ENCODE data around the gene CFAP100.

Gene CFAP100

DNA sequence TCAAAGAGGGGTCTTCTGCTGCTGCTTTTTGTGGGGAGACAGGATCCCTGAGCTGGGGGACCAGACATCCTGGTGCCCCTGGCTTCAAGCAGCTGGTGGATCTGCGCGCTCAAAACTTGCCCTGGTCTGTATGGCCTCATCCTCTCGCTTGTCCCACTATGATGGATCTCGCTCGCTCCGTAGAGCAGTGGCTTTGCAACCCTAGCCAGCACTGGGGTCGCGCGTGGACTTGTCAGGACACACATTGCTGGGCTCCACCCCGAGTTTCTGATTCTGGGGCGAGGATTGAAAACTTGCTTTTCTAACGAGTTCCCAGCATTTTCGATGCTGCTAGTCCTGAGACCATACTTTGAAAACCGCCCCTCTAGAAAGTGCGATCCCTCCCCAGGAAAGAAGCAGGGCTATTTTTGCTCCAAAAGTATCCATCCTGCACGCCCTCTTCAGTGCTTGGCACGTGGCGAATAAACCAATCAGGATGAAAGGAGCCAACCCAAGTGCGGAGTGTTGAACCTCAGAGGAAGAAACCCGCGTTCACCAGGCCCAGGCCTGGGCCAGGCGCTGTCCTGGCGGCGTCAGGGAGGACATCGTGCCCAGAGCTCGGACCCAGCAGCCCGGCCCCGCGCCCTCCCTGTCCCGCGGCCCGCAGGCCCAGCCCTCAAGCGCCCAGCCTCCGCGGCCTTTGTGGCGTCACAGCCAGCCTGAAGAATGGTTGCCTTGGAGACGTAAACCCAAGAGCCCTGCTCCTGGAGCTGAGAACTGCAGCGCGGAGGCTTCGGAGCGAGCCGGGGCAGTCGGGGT lies at the start of gene CFAP100:
Gene CFAP100, plus strand, starts transcription at position 731 of the 798 bp plus-strand sequence. CDS start 1,092 bp downstream, outside the sequence.
- peak in 8 of 14 donors; percentile 11 to 63 (median 24) for DNase-seq

DNA sequence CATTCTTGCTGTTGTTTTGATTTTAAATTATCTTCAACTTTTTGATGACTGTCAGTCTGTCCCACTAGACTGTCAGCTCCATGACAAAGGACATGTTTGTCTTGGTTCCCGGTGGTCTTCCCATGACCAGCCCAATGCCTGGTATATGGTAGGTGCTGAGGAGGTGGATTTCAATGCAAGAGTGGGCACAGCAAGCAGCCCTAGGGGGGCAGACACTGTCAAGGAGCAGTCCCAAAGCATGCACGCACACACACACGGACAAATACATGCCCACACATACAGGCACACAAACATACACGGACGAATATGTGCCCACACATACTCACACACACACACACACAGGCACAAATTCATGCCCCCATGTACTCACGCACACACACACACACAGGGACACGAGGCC lies 49.5 kb upstream of the CFAP100 start:
- DNase-seq = no peak

DNA sequence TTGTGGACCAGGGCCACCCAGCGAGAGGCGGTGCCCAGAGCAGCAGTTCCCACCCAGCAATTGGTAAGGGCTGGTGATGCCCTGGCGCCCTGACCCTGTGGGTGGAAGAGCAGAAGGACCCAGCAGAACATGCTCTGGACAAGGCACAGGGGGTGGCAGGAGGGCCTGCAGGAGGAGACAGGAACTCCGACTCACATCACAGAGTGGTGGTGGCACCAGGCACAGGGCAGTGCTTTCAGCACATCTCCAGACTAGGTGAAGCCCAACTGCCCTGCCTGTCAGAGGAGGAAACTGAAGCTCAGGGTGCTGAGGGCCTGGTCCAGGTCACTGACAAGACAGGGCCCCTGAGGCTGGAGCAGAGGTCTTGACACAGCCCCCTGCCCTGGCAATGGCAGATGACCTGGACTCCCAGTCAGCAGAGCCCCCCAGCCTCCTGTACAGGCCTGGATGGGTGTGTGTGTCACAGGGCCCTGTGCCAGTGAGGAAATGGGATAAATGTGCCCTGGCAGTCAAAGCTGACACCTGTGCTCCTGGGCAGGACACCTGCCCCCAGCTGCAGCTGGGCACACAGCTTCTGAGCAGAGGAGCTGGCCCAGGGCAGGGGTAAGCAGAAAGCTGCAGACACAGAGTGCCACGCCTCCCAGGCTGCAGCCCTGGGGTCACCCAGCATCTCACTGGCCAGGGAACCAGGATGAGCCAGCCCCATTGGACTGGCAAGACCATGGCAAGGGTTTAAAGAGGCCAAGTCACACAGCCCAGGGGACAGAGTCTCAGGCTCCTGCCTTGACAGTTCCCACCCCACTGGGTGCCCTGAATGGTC lies 48.9 kb upstream of the CFAP100 start:
- no peak for DNase-seq

DNA sequence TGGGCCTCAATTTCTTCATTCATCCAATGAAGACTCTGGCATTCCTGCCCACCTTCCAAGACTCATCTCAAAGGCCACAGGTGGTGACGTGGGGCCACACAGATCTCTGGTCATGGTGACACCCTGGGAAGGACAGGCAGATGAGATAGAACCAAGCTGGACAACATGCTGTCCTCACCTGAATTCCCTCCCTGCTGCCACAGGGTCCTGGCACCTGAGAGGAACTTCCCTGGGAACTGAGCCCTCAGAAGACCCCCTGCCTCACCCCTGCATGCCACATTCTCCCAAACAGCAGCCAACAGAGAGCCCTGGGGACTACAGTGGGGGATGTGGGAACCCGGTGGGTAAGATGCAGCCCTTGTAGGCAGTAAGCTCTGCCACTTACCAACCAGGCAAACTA lies 48.2 kb upstream of the CFAP100 start:
- no peak for DNase-seq

DNA sequence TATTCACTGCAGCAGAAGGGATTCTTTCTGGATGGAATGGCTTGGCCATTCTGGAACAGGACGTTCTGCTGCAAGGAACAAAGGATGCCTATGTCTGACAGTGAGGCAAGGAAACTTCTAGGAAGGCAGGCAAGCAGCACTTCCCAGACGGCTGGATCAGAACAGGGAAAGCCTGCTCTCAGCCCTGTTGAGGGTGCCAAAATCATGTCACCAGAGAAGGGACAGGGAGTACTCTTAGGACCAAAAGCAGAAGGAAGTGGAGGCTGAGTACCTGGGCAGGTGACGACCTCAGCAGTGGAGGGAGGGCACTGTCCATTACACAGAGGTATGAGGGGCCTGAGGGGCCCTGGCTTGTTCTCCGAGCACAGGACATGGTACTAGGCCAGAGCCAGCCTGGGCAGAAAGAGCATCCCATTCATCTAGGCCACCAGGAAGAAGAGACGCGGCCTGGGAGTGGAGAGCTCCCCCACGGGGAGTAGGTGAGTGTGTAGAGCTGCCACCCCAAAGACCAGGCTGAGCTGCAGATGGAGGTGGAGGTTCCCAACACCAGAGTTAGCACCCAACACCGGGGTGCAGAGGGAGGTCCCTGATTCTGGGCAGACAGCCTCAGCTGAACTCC lies 47.1 kb upstream of the CFAP100 start:
- DNase-seq = peak in 3 of 14 donors; percentile 6 to 73 (median 35)

DNA sequence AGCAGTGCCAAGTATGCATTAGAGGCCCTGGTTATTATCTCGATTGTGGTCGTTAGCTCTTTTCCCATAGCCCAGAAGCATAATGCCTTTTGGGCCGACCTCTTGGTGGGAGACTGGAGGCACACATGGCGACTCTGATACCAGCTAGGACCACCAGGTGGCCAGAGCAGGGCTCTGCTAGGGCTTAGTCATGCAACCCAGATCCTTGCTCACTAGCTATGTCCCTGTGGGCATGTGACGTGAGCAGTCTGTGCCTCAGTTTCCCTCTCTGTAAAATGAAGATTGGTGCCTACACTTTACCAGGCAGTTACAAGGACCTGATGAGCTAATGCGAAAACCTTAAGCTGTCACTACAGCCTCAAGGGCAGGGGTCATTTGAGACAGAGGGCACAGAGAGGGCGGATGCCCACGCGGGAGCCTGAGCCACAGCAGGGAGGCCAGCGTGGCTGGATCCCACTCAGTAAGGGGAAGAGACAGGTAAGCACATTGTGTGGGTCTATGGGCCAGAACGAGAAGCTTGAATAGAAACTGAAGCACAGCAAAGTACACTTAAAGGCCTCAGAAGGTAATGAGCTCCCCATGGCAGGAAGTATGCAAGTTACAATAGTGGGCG lies 46.3 kb upstream of the CFAP100 start:
- no peak for DNase-seq

DNA sequence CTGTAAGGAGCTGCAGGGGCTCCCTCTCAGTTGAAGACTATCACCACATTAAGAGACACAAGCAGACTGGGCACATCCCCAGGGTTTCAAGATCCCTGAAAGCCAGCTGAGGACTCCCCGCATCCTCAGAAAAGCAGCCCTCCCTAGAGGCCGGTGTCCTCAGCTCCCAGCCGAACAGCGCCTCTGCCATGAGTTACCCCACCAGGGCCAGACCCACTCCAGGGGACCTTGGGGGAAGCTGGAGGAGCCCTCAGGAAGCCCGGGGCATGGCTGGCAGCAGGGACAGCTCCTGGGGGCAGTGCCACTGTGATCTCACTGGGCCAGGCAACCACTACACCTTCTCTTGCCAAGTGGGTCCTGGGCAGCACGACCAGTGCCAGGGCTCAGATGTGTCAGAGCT lies 45.6 kb upstream of the CFAP100 start:
- peak in 2 of 14 donors; percentile 5 to 44 for DNase-seq

DNA sequence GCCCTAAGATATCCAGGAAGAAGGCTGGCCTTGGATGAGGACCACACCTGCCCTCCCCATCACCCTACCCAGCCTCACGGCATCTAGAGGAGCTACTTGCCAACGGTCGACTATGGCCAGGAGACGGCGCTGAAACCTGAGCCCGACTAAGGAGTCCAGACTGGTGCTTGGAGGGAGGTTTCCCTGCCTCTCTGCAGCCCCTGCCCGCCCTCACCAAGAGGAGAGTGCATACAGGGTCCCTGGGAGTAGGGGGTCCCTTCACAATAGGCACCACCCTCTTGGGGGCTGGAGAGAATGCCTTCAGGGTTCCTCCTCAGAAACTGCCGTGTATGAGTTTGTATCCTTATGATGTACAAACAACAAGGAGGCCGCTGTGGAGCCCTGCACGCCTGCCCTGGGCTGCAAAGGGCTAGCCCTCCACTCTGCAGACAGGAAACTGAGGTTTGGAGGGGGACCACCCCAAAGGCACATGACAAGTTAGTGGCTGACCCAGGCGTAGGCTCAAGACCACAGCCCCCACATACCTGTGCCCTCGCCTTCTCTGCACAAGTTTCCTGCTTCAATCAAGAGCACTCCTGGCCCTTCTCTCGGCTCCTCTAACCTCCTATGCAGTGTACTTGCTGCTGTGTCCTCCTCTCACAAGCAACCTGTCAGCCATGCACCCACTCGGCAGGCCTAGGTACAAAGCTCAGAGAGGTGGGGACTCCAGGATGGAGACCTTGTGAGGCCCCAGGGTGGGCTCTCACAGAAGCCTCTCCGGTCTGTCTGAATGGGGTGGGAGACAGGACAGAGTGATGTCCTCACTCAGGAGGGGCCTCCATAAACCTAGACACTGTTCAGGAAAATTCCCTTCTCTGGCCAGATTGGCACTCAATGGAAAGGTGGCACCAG lies 44.9 kb upstream of the CFAP100 start:
- DNase-seq = no peak

DNA sequence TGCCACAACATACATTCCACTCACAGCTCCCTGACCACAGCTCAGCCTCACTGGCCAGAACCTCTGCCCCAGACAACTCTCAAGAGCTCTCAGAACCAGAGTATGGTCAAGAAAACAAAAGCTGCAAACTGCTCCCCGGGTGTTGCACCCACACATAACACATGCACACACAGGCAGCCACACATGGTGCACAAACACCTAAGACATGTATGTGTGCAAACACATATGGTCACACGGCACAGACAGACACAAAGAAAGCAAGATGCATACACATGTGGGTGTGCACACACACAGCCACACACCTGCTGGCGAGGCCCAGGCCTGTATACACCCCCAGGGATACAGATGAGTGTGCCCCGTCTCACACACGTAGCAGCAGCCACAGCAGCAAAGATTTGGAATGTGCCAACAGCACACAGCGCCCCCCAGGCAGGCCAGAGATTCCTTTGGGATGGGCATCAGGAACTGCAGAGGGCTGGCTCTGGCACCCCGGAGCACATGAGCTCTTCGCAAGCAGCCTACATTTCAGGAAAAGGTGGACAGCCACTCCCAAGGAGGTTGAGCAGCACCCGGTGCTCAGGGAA lies 44.1 kb upstream of the CFAP100 start:
- DNase-seq = no peak

DNA sequence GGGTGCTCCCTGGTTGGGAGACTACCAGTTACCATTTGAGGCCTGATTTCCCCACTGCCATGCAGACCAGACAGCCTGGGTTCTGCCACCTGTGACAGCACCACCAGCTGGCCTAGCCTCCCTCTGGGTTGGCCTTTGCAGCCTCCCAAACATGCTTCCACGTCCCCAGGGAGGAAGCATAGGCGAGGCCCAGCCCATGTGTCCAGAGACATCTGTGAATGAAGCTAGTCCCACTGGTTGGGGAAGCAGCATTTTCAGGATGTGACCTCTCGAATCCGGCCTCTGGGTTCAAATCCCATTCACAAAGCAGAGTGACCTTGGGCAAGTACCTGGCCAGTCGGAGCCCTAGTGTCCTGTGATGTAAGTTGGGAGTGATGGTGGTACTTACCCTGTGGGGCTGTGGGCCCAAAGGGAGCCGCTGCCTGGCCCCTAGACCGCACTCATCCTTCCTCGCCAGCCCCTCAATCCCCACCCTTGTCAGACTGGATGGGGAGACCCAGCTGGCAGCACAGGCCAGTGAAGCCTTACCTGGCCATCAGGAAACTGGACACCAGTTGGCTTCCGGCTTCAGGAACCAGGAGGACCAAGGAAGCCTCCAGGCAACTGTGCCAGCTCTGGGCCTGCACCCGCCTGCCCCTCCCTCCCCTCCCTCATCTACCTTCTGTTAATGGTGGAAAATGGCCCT lies 43.5 kb upstream of the CFAP100 start:
- no peak for DNase-seq

DNA sequence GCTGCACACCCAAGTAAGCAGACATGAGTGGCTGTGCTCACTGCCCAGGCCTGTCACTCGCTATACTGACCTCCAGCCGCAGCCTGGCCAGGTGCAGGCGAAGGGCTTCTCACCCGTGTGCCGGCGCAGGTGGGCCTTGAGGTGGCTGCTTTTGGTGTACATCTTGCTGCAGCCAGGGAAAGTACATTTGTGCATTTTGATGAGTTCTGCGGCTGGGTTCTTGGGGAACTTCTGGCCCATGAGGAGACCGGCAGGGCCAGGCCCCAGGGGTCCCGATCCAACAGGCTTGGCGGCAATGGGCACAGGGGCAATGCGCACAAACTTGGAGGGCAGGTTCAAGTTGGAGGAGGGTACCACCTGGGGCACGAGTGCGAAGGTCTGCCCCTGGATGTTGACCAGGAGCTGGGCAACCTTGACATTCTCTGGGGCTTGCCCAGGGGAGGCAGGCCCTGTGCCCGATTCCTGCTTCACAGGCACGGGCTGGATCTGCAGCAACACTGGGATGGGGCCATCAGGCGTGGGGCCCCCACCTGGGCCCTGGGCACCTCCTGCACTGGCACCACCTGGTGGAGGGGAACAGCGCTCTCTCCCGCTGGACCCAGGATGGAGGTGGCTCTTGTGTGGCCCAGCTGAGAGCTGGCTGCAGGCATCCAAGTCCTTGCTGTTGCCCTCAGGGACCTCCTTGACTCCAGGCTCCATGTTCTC lies 42.8 kb upstream of the CFAP100 start:
- DNase-seq = no peak

DNA sequence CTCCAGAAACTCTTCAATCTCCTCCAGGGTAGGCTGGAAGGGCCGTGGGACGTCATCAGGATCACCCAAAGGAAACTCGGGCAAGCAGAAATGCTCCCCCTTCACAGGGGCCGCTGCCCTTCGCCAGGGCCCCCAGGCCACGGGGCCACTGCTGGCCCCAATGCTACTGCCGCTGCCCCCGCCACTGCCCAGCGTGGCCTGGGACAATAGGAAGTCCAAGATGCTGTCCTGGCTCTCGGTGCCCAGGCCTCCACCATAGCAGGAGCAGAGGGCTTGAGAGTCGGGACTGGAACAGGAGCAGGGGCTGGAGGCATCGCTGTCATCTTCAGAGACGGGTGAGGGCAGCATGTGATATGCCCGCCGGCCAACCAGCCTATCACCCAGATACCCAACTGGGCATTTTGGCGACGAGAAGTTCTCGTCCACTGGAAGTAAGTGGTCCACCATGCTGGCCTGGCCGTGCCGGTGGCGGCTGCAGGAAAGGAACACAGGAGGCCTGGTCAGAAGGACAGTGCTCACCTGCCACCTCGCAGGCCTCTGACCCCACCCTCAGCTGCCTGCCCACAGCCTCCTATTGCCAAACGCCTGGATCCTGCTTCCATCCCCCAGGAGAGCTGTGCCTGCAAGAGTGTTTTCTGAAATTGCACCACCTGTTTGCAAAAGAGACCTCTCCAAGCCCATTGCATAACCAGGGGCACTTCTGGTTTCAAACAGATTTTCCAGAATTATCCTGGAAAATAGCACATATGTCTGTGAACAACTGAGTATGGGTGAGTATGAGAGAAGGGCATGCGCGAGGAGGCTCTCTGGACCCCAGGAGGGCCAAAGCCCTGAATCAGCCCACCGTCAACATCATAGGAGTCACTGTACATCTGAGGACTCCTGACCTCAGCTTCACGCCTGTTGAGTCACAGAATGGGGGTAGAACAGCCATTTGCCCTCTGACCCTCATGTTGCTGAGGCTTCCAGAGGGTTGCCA lies 41.9 kb upstream of the CFAP100 start:
- no peak for DNase-seq

DNA sequence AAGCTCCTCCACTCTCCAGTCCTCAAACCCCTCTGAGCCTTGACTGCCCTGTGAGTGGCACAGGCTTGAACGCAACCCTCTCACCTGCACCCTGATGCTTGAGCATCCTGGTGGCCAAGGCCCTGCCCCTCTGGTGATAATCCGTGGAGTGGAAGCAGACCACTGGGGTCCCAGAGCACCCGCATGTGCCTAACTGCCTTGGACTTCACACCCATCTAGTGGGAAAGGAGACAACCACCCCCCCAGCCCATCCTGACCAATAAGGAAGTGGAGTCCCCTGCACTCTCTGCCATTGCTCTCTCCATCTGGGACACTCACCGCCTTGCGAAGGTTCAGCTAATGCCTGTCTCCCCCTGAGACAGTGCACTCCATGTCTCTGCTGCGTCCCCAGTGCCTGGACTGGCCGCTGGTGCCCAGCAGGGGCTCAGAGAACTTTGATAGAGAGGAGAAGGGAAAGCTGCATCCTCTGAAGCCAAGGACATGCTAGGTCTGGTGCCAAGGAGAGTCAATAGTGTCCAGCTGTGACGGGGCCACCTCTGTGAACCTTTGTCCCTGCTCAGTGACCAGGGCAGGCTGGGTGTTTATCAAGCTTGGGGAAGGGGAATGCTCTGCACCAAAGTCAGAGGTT lies 40.9 kb upstream of the CFAP100 start:
- no peak for DNase-seq

DNA sequence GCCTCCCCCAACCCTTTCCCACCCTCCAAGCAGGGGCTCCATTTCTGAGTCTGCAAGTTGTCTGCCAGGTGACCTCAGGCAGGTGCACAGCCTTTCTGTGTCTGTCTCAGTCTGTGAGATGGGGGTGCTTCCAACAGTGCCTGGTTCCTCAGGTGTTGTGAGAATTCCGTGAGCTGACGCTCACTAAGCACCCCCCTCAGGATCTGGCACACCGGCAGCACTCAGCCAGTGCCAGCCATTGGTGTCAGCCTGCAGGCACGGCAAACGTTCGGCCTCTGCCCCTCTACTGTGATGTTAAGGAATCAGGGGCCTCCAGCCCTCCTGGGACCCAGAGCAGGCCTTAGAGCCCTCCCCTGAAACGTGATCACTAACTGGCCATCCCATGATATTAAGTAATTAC lies 39.9 kb upstream of the CFAP100 start:
- DNase-seq = no peak

DNA sequence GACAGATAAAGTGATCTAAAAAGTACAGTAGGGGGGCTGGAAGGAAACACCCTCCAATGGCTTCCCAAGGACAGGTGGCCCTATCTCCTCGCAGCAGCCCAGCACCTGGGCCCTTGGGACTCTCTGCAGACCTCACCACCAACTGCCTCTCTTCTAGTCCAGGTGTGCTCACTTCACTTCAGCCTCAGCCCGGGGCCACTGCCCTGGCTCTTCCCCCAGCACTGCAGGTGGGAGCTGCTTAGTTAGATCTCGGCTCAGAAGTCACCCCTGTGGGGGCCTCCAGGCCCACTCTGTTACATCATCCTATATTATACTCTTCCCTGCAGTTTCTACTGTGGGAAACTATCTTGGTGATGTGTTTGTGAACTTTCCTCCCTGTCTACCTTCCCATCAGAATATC lies 39.5 kb upstream of the CFAP100 start:
- DNase-seq = peak in 1 of 14 donors; percentile 53

DNA sequence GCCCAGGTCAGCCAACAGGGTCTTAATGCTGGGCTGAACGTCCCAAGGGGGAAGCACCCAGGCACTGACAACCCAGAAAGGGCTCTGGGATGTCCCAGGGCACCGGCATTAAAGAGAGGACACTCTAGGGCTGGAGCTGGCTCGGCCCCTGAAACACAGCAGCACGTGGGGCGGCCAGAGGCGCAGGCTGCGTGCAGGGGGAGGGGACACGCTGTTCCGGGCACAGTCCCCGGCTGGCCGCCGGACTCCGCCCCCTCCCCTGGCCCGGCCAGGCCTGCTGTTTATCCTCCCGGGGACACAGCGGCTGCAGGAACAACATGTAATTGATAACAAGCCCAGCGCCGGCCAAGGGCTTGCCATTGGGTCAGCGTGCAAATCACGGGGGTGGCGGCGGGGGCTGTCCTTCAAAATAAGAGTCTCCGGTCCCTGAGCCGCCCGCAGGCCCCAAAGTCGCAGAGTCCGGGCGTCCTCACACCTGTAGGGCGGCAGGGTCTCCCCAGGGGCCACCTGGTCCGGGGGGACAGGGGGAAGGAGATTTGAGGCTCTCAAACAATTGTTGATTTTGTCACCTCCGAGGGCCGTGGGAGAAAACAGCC lies 38.8 kb upstream of the CFAP100 start:
- peak in 13 of 14 donors; percentile 75 to 98 (median 95) for DNase-seq

DNA sequence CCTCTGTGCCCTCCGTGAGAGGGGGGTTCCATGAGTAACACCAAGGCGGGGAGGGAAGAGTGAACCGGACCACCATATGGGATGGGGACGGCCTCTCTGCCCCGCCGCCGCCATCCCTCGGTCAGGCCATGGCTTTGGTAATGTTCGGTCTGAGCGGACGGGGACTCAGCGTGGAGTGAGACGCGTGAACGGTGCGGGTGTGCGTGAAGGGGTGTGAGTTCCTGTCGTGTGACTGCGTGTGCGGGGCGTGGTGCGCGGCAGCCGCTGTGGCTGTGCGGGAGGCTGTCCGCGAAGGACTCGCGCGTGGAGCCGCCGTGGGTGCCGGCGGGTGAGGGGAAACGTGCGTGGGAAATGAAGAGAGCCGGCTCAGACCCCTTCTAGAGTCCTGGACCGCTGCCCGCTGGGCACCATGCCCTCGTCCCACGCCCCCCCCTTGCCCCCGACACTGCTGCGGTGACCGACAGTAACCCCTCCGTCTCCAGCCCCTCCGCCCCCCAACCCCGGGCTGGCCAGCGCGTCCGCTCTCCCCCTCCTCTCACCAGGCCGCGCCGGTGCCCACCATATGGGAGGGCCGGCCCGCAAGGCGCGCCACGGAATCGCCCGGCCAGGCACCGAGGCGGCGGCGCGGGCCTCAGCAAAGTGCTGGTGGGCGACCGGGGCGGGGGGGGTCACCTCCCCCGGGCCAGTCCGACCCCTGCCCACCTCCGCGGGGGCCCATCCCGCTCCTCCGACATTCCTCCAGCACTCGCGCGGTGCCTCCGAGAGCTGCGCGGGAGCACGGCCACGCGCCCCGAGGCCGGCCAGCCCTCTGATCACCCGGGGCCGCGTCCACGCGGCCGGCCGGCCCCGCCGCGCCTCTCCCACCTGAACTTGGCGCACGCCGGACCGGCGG lies 38.1 kb upstream of the CFAP100 start:
- peak in 9 of 14 donors; percentile 41 to 82 (median 77) for DNase-seq
